PFSK-1 (cell line): Measurements from ENCODE around the gene DNAJC11.

Experiments
- FOXP2 ChIP-seq: optimal IDR thresholded peaks from 2 replicates; pipeline ENCODE3; 2011; ENCODE audit warnings: borderline replicate concordance, control low read depth, inconsistent platforms; ENCODE audit not compliant: insufficient read depth; ENCODE audit errors: extremely low read length, extremely low read depth
- POLR2AphosphoS5 ChIP-seq: IDR thresholded peaks from 2 replicates; pipeline ENCODE4 v1.6.1; 2012; ENCODE audit warnings: low read depth, mild to moderate bottlenecking, control low read depth, low read length, moderate library complexity
- REST ChIP-seq, 2 experiments: IDR thresholded peaks; 2 replicates each; pipeline versions ENCODE4 v1.6.1 to v1.8.0; 2011 to 2012; ENCODE audit warnings: low read depth in 2 of 2, low read length in 2 of 2, control low read depth in 1 of 2, inconsistent platforms in 1 of 2, mild to moderate bottlenecking in 1 of 2, moderate library complexity in 1 of 2; ENCODE audit not compliant: insufficient read depth in 1 of 2
- SIN3A ChIP-seq: IDR thresholded peaks from 2 replicates; pipeline ENCODE4 v1.6.1; 2012; ENCODE audit warnings: mild to moderate bottlenecking, low read length, moderate library complexity, borderline replicate concordance; ENCODE audit not compliant: insufficient read depth
- TAF1 ChIP-seq: IDR thresholded peaks from 2 replicates; pipeline ENCODE4 v1.6.1; 2012; ENCODE audit warnings: low read length, control low read depth, borderline replicate concordance; ENCODE audit not compliant: insufficient read depth

DNAJC11 gene

GRCh38 chr1:6730880-6731279 is 29.3 kb upstream of the DNAJC11 start:
- TF ChIP-seq TAF1 (no peak), POLR2AphosphoS5 (no peak)

- TF ChIP-seq TAF1 = no peak
- no peak for TF ChIP-seq SIN3A
- no peak for TF ChIP-seq FOXP2
- TF ChIP-seq POLR2AphosphoS5 = no peak
- no peak for TF ChIP-seq REST (IDR thresholded peaks at IDR 0.05; ENCODE audit: insufficient read depth in 1 of 2, low read depth in 2 of 2, low read length in 2 of 2)
Measured at GRCh38 chr1:6730473-6730872, 28.9 kb upstream of the DNAJC11 start.

- TF ChIP-seq TAF1 (no peak), SIN3A (no peak), FOXP2 (no peak), REST (IDR thresholded peaks at IDR 0.05; ENCODE audit: insufficient read depth in 1 of 2, low read depth in 2 of 2, low read length in 2 of 2) (no peak)
Measured at GRCh38 chr1:6727535-6727934, 25.9 kb upstream of the DNAJC11 start.

GRCh38 chr1:6726253-6726652 is 24.6 kb upstream of the DNAJC11 start:
- TF ChIP-seq SIN3A (no peak), POLR2AphosphoS5 (no peak), REST (IDR thresholded peaks at IDR 0.05; ENCODE audit: insufficient read depth in 1 of 2, low read depth in 2 of 2, low read length in 2 of 2) (no peak), TAF1 (no peak), FOXP2 (no peak)

- TF ChIP-seq REST (IDR thresholded peaks at IDR 0.05; ENCODE audit: insufficient read depth in 1 of 2, low read depth in 2 of 2, low read length in 2 of 2) (no peak), FOXP2 (no peak), POLR2AphosphoS5 (no peak), SIN3A (no peak), TAF1 (no peak)
Measured at GRCh38 chr1:6724517-6725141, 23.0 kb upstream of the DNAJC11 start.
